ENCODE results near the gene TRMT6.

The TRMT6 gene

GRCh38 chr20:5893621-5894020, 56.7 kb downstream of the TRMT6 start:
- no peak for FAIRE-seq

GRCh38 chr20:5893052-5893451, 57.3 kb downstream of the TRMT6 start:
- no peak for FAIRE-seq

GRCh38 chr20:5890773-5891441, 59.4 kb downstream of the TRMT6 start:
- no peak for FAIRE-seq

- FAIRE-seq = no peak
Observed at GRCh38 chr20:5888041-5888440, 62.3 kb downstream of the TRMT6 start.

GRCh38 chr20:5887386-5887785, 62.9 kb downstream of the TRMT6 start:
- no peak for FAIRE-seq

Data from G401.6 (cell line).